T-cell (primary cell): ENCODE data around the gene RARG. TPM values are rescaled to one million over a fixed set of nuclear protein-coding genes. Genes with fewer than 3 reads are reported as not detected.

Experiments
- ATAC-seq, 4 experiments: fragments of 200-7000 bp in 3 of 4; fragments of 150-1000 bp in 1 of 4; cut with Tn5 transposase; replicated peaks in 1 of 4; 1 replicate in 3 of 4; 2 replicates in 1 of 4; pipeline ENCODE4 v1.10.0; 2021; ENCODE audit warnings: moderate library complexity in 3 of 4, mild to moderate bottlenecking in 2 of 4, moderate number of reproducible peaks in 1 of 4
- CTCF ChIA-PET, 2 donors: fragments of 300-600 bp; sonication (Branson Sonifier 250); formaldehyde crosslinking; loops; one replicate each; lab custom pipeline; 2022; ENCODE audit warnings: antibody characterized with exemption in 2 of 2; lab: Charles Lee
- POLR2A ChIA-PET, 2 donors: fragments of 300-600 bp; sonication (Branson Sonifier 250); formaldehyde crosslinking; loops; one replicate each; lab custom pipeline; 2022; ENCODE audit warnings: antibody characterized with exemption in 2 of 2; lab: Charles Lee
- DNase-seq, 35 experiments: peaks; one replicate each; pipeline versions ENCODE4 v3.0.0 to v3.0.0-alpha.2; 2013 to 2023
- H3K27ac ChIP-seq: one replicate; pipeline ENCODE4 v1.5.1; 2013; ENCODE audit warnings: low read length
- H3K27me3 ChIP-seq, 2 experiments: replicated peaks in 1 of 2; 1 replicate in 1 of 2; 2 replicates in 1 of 2; pipeline versions ENCODE4 v1.6.1 to v1.7.0; 2013; ENCODE audit warnings: low read length in 1 of 2, mixed read lengths in 1 of 2; ENCODE audit not compliant: control insufficient read depth in 2 of 2, insufficient read depth in 2 of 2; ENCODE audit errors: extremely low read depth in 1 of 2
- H3K36me3 ChIP-seq, 2 donors: 1 replicate in 1 of 2; 2 replicates in 1 of 2; pipeline versions ENCODE4 v1.6.1 to v1.7.0; 2013; ENCODE audit warnings: low read length in 1 of 2; ENCODE audit not compliant: control insufficient read depth in 2 of 2, insufficient read depth in 1 of 2; ENCODE audit errors: extremely low read depth in 1 of 2
- H3K4me1 ChIP-seq, 2 experiments: 1 replicate in 1 of 2; 2 replicates in 1 of 2; pipeline versions ENCODE4 v1.6.1 to v1.7.0; 2013; ENCODE audit warnings: low read length in 2 of 2, mixed read lengths in 1 of 2; ENCODE audit not compliant: insufficient read depth in 2 of 2, control insufficient read depth in 1 of 2; ENCODE audit errors: extremely low read depth in 1 of 2
- H3K4me3 ChIP-seq, 2 donors: 1 replicate in 1 of 2; 2 replicates in 1 of 2; pipeline versions ENCODE4 v1.5.1 to v1.7.0; 2013; ENCODE audit warnings: mild to moderate bottlenecking in 2 of 2, low read length in 1 of 2, moderate library complexity in 1 of 2; ENCODE audit not compliant: control insufficient read depth in 1 of 2; ENCODE audit errors: extremely low read depth in 1 of 2
- H3K9me3 ChIP-seq: 2 replicates; pipeline ENCODE4 v1.7.0; 2013
- H3K27ac Mint-ChIP-seq, 2 donors: one replicate each; pipeline ENCODE4 v1.8.0; 2020 to 2021; ENCODE audit warnings: mild to moderate bottlenecking in 2 of 2, mixed read lengths in 2 of 2
- H3K27me3 Mint-ChIP-seq, 2 donors: one replicate each; pipeline ENCODE4 v1.8.0; 2021 to 2022; ENCODE audit warnings: mixed read lengths in 2 of 2
- H3K36me3 Mint-ChIP-seq: one replicate; pipeline ENCODE4 v1.8.0; 2021; ENCODE audit warnings: mixed read lengths
- H3K4me1 Mint-ChIP-seq, 3 donors: one replicate each; pipeline ENCODE4 v1.8.0; 2020 to 2022; ENCODE audit warnings: mixed read lengths in 3 of 3, mild to moderate bottlenecking in 1 of 3
- H3K4me3 Mint-ChIP-seq, 3 donors: one replicate each; pipeline ENCODE4 v1.8.0; 2020 to 2022; ENCODE audit warnings: mild to moderate bottlenecking in 3 of 3, mixed read lengths in 3 of 3, moderate library complexity in 3 of 3
- H3K9me3 Mint-ChIP-seq, 3 donors: one replicate each; pipeline ENCODE4 v1.8.0; 2020 to 2022; ENCODE audit warnings: mixed read lengths in 3 of 3
- WGBS: methylation state at CpG from one replicate; pipeline ENCODE4 v1.1.5; 2013; ENCODE audit warnings: missing lambda C conversion rate; ENCODE audit not compliant: insufficient coverage; 5-methylcytosine and 5-hydroxymethylcytosine counted together
- total RNA-seq, 35 experiments: library from RNA in 6 of 35; stranded (reverse) in 6 of 35; fragments of 120-200 nt in 1 of 35; gene quantifications; one replicate each; pipeline versions ENCODE4 v1.2.1 to v1.2.4 and lab custom pipeline; 2013 to 2026

The RARG gene
- 10 to 100 TPM; 20.3 to 91.3 (median 74.2) TPM for total RNA-seq
- total RNA-seq (2013) = 22.8 TPM
- 20.0 to 64.9 (median 36.4) reads per million in 29 experiments for total RNA-seq (lab: John Stamatoyannopoulos, UW)

- Mint-ChIP-seq H3K36me3 (peaks cover under 1% of the 10 kb centered on the region), H3K4me1 (peaks cover 53 to 77% (median 74%) of the 10 kb centered on the region in 3 donors), H3K4me3 (peak within 1 kb of the TSS; percentile 84 to 93 (median 86)), H3K9me3 (no peaks in the 10 kb centered on the region), H3K27me3 (no peaks in the 10 kb centered on the region), H3K27ac (peak within 1 kb of the TSS; percentile 93 to 94)
- peak; percentile 63 to 72 (median 66) for ATAC-seq
- H3K36me3 ChIP-seq = no peaks in the 10 kb centered on the region
- H3K27ac ChIP-seq = peak within 1 kb of the TSS; percentile 94
- ChIA-PET CTCF (no interaction called here), POLR2A (no interaction called here)
- H3K4me3 ChIP-seq = peak within 1 kb of the TSS; percentile 50 to 53
- WGBS = 0% methylated on average over 18 of the region's 44 CpGs
- H3K4me1 ChIP-seq = peaks cover 24 to 89% of the 10 kb centered on the region in 2 experiments
- H3K9me3 ChIP-seq = no peaks in the 10 kb centered on the region
- DNase-seq = peak in 30 of 35 experiments; percentile 27 to 72 (median 48)
- no peaks in the 10 kb centered on the region for H3K27me3 ChIP-seq
These were observed at the start of gene RARG for GRCh38 chr12:53231921-53232645. Gene RARG (minus strand): TSS chr12:53232209. CDS start chr12:53227545, 4,664 bp downstream.

DNA sequence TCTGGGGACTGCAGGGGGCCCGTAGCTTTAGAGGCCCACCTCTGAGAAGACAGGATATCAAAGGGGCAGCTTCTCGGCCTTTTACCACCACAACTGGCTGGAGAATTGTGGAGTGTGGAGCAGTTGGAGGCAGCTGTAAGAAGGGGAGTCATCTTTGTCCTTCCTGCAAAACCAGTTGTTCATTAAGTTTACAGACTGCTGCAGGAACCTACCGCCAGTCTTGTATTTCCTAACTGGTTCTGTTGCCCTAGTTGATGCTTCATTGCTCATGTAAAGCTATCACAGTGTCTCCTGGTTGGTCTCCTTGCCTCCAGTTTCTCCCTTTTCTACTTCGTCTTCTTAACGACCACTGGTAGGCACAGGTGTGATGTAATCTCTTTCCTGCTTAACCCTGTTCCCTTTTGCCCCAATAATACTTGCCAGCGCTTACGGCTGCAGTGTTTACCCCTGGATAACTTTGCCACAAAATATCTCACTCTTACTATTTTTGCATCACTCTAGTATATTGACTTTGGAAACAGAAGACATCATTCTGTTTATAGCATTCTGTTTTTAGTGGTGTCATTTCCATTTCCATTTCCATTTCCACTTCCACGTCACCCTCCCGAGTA is 48.0 kb upstream of the RARG start:
- no peak overlapping the region for H3K27ac ChIP-seq
- ATAC-seq = no peak
- Mint-ChIP-seq H3K27ac (no peak overlapping the region), H3K4me3 (no peak overlapping the region), H3K4me1 (no peaks in the 10 kb centered on the region), H3K27me3 (no peaks in the 10 kb centered on the region), H3K9me3 (no peaks in the 10 kb centered on the region), H3K36me3 (no peaks in the 10 kb centered on the region)
- DNase-seq = no peak
- CTCF ChIA-PET = interaction anchor here in 1 of 2 donors (1.1 kb wide), 1 partner anchor 120 kb away, joined by 3 read pairs; no protein-coding TSS in a partner anchor
- no peaks in the 10 kb centered on the region for H3K36me3 ChIP-seq
- POLR2A ChIA-PET = no interaction called here
- no peaks in the 10 kb centered on the region for H3K27me3 ChIP-seq
- no peaks in the 10 kb centered on the region for H3K9me3 ChIP-seq
- no peaks in the 10 kb centered on the region for H3K4me1 ChIP-seq
- 93% methylated on average over 4 of the region's 9 CpGs for WGBS
- H3K4me3 ChIP-seq = no peak overlapping the region

- no peak overlapping the region for H3K27ac Mint-ChIP-seq
- ChIA-PET POLR2A (no interaction called here), CTCF (interaction anchor here in 1 of 2 donors (1.1 to 1.2 kb wide), 2 partner anchors 13 to 119 kb away, joined by 3 to 4 read pairs; no protein-coding TSS in a partner anchor)
- H3K27me3 Mint-ChIP-seq = no peaks in the 10 kb centered on the region
- Histone ChIP-seq H3K27me3 (no peaks in the 10 kb centered on the region), H3K4me3 (no peak overlapping the region), H3K9me3 (no peaks in the 10 kb centered on the region), H3K27ac (no peak overlapping the region), H3K4me1 (no peaks in the 10 kb centered on the region), H3K36me3 (no peaks in the 10 kb centered on the region)
- H3K36me3 Mint-ChIP-seq = no peaks in the 10 kb centered on the region
- no peaks in the 10 kb centered on the region for H3K9me3 Mint-ChIP-seq
- ATAC-seq (no peak), DNase-seq (no peak)
- 100% methylated on average over 1 of the region's 3 CpGs for WGBS
- no peaks in the 10 kb centered on the region for H3K4me1 Mint-ChIP-seq
- H3K4me3 Mint-ChIP-seq = no peak overlapping the region
These were observed 47.4 kb upstream of the RARG start for GRCh38 chr12:53279283-53279869.

DNA sequence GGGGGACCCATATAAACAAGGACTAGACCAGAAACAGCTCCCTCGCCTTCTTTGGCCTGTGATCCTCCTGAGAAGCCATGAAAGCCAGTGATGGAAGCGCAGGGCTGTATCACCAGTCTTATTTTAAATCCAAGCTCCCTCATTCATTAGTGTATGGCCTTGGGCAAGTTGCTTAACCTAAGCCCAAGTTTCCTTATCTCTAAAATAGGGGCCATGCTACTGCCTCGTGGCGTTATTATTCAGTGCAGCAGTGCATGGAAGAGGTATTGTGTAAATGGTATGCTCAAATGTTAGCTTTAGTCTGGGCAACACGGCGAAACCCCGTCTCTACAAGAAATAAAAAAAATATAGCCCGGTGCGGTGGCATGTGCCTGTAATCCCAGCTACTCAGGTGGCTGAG is 46.0 kb upstream of the RARG start:
- WGBS = 97% methylated on average over 6 of the region's 9 CpGs
- no peaks in the 10 kb centered on the region for H3K9me3 ChIP-seq
- H3K36me3 ChIP-seq = no peaks in the 10 kb centered on the region
- H3K27ac ChIP-seq = no peak overlapping the region
- no peaks in the 10 kb centered on the region for H3K27me3 ChIP-seq
- Mint-ChIP-seq H3K4me1 (no peaks in the 10 kb centered on the region), H3K9me3 (no peaks in the 10 kb centered on the region), H3K36me3 (no peaks in the 10 kb centered on the region), H3K27me3 (no peaks in the 10 kb centered on the region), H3K4me3 (no peak overlapping the region), H3K27ac (no peak overlapping the region)
- no peaks in the 10 kb centered on the region for H3K4me1 ChIP-seq
- no peak overlapping the region for H3K4me3 ChIP-seq
- ChIA-PET CTCF (interaction anchor here (0.5 to 1.2 kb wide), 2 partner anchors 12 to 947 kb away, joined by 4 to 9 read pairs; no protein-coding TSS in a partner anchor), POLR2A (interaction anchor here in 1 of 2 donors (0.6 kb wide), 1 partner anchor 18 kb away, joined by 11 read pairs; no protein-coding TSS in a partner anchor)
- ATAC-seq = no peak
- DNase-seq = no peak

DNA sequence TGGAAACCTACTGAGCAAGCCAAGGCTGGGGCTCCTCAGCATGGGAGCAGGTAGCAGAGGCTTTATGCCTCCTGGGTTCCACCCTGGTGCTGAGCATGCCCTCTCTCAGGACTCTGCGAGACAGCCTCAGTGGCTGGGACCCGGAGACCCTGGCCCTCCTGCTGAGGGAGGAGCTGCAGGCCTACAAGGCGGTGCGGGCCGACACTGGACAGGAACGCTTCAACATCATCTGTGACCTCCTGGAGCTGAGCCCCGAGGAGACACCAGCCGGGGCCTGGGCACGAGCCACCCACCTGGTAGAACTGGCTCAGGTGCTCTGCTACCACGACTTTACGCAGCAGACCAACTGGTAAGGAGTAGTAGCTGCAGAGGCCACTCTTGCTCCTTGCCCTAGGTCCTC is 44.5 kb upstream of the RARG start:
- H3K9me3 ChIP-seq = no peaks in the 10 kb centered on the region
- H3K27me3 Mint-ChIP-seq = peaks cover 0 to 3% of the 10 kb centered on the region in 2 donors
- no peaks in the 10 kb centered on the region for H3K4me1 Mint-ChIP-seq
- WGBS = 98% methylated on average over 10 of the region's 11 CpGs
- no peak for ATAC-seq
- H3K4me1 ChIP-seq = no peaks in the 10 kb centered on the region
- H3K4me3 Mint-ChIP-seq = no peak overlapping the region
- H3K27ac ChIP-seq = no peak overlapping the region
- ChIA-PET POLR2A (interaction anchor here in 1 of 2 donors (0.9 kb wide), 1 partner anchor 78 kb away, joined by 3 read pairs; no protein-coding TSS in a partner anchor), CTCF (interaction anchor here in 1 of 2 donors (0.6 kb wide), 2 partner anchors 17 to 984 kb away, joined by 3 read pairs; no protein-coding TSS in a partner anchor)
- no peaks in the 10 kb centered on the region for H3K9me3 Mint-ChIP-seq
- H3K27ac Mint-ChIP-seq = no peak overlapping the region
- no peak overlapping the region for H3K4me3 ChIP-seq
- no peaks in the 10 kb centered on the region for H3K36me3 ChIP-seq
- H3K36me3 Mint-ChIP-seq = no peaks in the 10 kb centered on the region
- no peak for DNase-seq
- no peaks in the 10 kb centered on the region for H3K27me3 ChIP-seq

- Histone ChIP-seq H3K4me1 (no peaks in the 10 kb centered on the region), H3K36me3 (no peaks in the 10 kb centered on the region), H3K27ac (no peak overlapping the region), H3K9me3 (no peaks in the 10 kb centered on the region), H3K27me3 (no peaks in the 10 kb centered on the region), H3K4me3 (no peak overlapping the region)
- peaks cover 0 to 3% of the 10 kb centered on the region in 2 donors for H3K27me3 Mint-ChIP-seq
- no peak overlapping the region for H3K27ac Mint-ChIP-seq
- 100% methylated on average over 3 of the region's 5 CpGs for WGBS
- no peaks in the 10 kb centered on the region for H3K9me3 Mint-ChIP-seq
- POLR2A ChIA-PET = interaction anchor here in 1 of 2 donors (0.5 kb wide), 1 partner anchor 8 kb away, joined by 4 read pairs; no protein-coding TSS in a partner anchor
- no peak for ATAC-seq
- no peaks in the 10 kb centered on the region for H3K36me3 Mint-ChIP-seq
- CTCF ChIA-PET = no interaction called here
- no peak overlapping the region for H3K4me3 Mint-ChIP-seq
- no peaks in the 10 kb centered on the region for H3K4me1 Mint-ChIP-seq
- DNase-seq = no peak
These were observed 42.4 kb upstream of the RARG start for GRCh38 chr12:53274445-53274844.
